NB4 (cell line): ENCODE data around the gene INMT.

Source experiments
- MAX ChIP-seq: IDR thresholded peaks from 2 replicates; pipeline ENCODE4 v1.6.1; 2011; ENCODE audit warnings: low read depth, low read length
- POLR2A ChIP-seq: IDR thresholded peaks from 2 replicates; pipeline ENCODE4 v1.6.1; 2011; ENCODE audit warnings: mild to moderate bottlenecking; ENCODE audit not compliant: insufficient read length; ENCODE audit errors: extremely low read depth
- TF ChIP-seq, protein P1 (sequence below): IDR thresholded peaks from one replicate; pipeline ENCODE4 v1.5.1; 2012; ENCODE audit warnings: low read depth, low read length

DNA sequence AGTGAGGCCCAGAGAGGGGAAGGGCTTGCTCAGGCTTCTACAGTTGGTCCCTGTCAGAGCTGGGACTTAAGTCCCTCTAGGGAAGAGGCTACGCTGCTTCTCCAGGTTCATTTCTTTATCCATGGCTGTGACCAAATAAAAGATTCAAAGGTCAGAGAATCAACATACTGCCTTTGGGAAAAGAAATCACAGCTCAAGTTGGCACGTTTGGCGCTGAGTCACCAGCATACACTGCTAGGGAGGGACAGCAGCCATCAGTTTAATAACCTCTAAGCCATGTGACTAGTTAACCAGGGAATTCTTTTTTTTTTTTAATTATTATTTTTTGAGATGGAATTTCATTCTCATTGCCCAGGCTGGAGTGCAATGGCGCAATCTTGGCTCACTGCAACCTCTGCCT lies 41.3 kb upstream of the INMT start:
- TF ChIP-seq, protein P1, sequence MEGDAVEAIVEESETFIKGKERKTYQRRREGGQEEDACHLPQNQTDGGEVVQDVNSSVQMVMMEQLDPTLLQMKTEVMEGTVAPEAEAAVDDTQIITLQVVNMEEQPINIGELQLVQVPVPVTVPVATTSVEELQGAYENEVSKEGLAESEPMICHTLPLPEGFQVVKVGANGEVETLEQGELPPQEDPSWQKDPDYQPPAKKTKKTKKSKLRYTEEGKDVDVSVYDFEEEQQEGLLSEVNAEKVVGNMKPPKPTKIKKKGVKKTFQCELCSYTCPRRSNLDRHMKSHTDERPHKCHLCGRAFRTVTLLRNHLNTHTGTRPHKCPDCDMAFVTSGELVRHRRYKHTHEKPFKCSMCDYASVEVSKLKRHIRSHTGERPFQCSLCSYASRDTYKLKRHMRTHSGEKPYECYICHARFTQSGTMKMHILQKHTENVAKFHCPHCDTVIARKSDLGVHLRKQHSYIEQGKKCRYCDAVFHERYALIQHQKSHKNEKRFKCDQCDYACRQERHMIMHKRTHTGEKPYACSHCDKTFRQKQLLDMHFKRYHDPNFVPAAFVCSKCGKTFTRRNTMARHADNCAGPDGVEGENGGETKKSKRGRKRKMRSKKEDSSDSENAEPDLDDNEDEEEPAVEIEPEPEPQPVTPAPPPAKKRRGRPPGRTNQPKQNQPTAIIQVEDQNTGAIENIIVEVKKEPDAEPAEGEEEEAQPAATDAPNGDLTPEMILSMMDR = no peak
- no peak for TF ChIP-seq POLR2A
- TF ChIP-seq MAX = no peak
